Mammary epithelial cell (primary cell): ENCODE measurements around the gene MMP24.

ENCODE experiments used
- CTCF ChIP-seq, 2 donors: IDR thresholded peaks in 1 of 2; conservative IDR thresholded peaks in 1 of 2; 2 replicates each; pipeline ENCODE4 v1.5.1; 2011 to 2012; ENCODE audit warnings: inconsistent platforms in 2 of 2, low read length in 2 of 2, mild to moderate bottlenecking in 2 of 2, control low read depth in 1 of 2, low read depth in 1 of 2; ENCODE audit not compliant: insufficient read depth in 1 of 2; ENCODE audit errors: extremely low read depth in 1 of 2
- EZH2 ChIP-seq: IDR thresholded peaks from 2 replicates; pipeline ENCODE4 v1.6.1; 2012; ENCODE audit warnings: low read length, inconsistent platforms, borderline replicate concordance

GRCh38 chr20:35226126-35226883, at the start of gene MMP24:
- TF ChIP-seq CTCF (conservative IDR thresholded peaks at IDR 0.05 in 1 of 2, IDR thresholded peaks at IDR 0.05 in 1 of 2; ENCODE audit: extremely low read depth in 1 of 2, insufficient read depth in 1 of 2, low read depth in 1 of 2, low read length in 2 of 2) (no peak), EZH2 (no peak)
